22Rv1 (cell line): ENCODE data around the gene IRS2.
"Not testable (repeated sequence)": the region's sequence is repeated elsewhere in the genome, so short reads cannot be mapped to it uniquely, and the experiment has no call there.

Experiments used
- CTCF ChIP-seq: fragments of 450-650 bp; IDR thresholded peaks from 2 replicates; pipeline ENCODE4 v1.5.1; 2017; ENCODE audit warnings: mild to moderate bottlenecking
- ZFX ChIP-seq: fragments of 450-650 bp; IDR thresholded peaks from 2 replicates; pipeline ENCODE4 v1.6.1; 2017; ENCODE audit warnings: antibody characterized with exemption, borderline replicate concordance

- TF ChIP-seq CTCF, ZFX: not testable (repeated sequence)
Observed at GRCh38 chr13:109828591-109829316, 42.4 kb upstream of the IRS2 start.
